GM21619 (cell line): ENCODE measurements around the gene WWOX.

Source experiments
- ATAC-seq: cut with Tn5 transposase; IDR thresholded peaks from one replicate; pipeline ENCODE4 v1.9.1; 2021; ENCODE audit not compliant: unreplicated experiment

WWOX gene

GRCh38 chr16:79097771-79098170, 998.3 kb downstream of the WWOX start:
- no peak for ATAC-seq

DNA sequence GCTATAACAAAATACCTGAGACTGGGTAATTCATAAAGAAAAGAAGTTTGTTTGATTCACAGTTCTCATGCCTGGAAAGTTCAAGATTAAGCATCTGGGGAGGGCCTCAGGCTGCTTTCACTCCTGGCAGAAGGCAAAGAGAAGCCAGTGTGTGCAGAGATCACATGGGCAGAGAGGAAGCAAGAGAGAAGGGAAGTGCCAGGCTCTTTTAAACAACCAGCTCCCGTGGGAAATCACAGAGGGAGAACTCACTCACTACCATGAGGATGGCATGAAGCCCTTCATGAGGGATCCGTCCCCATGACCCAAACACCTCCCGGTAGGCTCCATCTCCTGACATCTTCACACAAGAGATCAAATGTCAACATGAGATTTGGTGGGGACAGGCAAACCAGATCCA, 999.5 kb downstream of the WWOX start:
- no peak for ATAC-seq

GRCh38 chr16:79099716-79100115, 1000.3 kb downstream of the WWOX start:
- ATAC-seq = no peak

DNA sequence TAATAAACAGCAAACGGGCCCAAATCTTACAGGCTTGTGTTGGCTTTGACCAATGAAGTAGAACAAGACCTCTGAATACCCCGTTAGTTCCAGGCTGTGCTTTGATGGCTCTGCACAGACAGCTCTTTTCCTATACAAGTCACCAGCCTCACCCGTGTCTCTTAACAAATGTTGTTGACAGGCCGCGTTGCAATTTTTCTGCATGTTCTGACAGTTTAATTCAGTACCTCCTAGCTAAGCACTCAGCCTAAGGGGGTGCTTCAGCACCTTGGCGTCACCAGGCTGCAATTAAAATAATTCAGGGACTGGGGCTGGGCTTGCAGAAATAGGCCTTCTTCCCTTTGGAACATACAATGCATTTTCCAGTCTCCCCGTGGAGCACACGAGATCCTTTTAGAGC, 1001.0 kb downstream of the WWOX start:
- ATAC-seq = no peak

- ATAC-seq = no peak
Measured at GRCh38 chr16:79101491-79101890, 1002.0 kb downstream of the WWOX start.

DNA sequence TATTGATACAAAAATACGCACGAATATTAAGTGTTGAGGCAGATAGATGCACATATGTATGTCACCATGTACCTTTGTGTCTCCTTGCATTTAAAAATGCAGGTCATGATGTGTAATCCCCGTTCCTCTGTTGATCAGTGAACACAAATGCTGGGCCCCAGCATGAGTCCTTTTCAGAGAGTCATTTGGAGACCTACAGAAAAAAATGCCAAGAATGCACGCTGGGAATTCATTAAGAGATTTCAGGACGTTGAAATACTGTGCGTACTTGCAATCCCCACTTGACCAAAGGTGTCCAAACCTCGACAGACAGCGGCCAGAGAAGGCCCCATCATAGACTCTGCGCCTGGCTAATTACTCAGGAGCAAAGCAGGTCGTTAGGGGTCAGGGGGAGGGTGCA, 1005.1 kb downstream of the WWOX start:
- ATAC-seq = no peak

- ATAC-seq = no peak
Measured at GRCh38 chr16:79107301-79107700, 1007.8 kb downstream of the WWOX start.

DNA sequence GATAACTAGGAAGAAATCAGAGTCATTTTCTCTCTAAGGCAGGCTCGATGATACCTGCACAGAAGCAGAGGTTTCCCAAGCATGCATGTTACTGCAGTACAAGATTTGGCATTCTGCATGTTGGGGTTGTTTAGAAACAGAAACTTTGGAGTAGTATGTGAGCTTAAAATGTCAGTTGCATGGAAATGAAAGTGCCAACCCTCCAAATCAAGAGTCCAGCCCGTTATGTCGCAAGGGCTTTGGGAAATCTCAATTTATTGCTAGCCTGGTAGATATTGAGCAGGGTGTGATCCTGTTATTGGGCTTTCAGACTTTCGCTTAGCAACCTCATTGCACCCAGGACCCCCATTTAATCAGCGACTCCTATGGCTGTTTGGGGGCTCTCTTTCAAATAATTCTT, 1010.3 kb downstream of the WWOX start:
- no peak for ATAC-seq

DNA sequence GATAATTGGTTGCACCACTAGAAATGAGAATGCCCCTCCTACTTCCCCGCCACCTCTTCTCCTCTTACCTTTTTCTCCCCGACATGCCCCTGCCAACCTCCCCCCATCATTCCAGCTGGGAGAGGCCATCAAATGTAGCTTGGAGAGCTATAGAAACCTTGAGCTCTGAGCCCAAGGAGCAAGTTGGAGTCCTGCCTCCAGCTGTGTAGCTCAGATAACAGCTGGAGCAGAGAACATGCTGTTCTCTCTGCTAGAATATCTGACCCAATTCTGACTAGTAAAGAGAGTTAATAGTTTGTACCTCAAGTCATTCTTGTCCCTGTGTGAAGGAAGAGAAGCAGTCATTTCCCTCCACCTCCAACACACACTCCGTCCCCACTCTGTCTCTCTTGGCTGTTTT, 1010.8 kb downstream of the WWOX start:
- no peak for ATAC-seq

DNA sequence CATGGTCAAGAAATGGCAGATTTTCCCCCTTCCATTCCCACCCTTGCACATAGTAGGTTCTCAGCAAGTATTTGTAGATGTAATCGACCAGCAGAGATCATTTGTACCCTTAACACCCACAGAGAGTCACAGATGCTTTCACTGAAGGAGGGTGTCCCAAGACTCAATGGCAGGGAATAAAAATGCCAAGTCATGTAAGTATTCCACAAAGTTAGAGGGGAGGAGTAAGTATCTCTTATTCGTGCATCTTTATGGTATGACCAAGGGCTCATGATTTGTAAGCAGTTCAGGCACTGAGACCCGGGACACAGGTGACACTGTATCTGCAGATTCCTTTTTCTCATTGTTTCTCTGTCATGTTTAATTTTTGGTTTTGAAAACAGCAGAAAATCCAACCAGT, 1011.5 kb downstream of the WWOX start:
- no peak for ATAC-seq

DNA sequence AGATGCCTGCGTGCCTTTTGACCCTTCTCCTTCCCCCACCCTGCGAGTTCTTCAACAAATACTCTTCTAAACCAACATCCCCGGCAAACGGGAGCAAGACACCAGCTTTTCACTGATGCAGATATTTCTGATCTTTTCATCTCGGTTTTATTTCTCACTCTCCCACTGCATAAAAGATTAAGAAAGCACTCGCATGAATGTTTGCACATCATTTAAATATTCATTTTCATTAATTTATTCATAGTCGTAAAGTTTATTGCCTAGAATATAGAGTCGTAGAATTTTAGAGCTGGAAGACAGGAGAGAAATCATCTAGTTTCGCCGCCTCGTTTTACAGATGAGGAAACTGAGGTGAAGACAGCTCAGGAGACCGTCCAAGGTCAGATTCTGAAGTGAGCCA, 1013.0 kb downstream of the WWOX start:
- ATAC-seq = no peak

- no peak for ATAC-seq
Measured at GRCh38 chr16:79113826-79114225, 1014.4 kb downstream of the WWOX start.

- no peak for ATAC-seq
Measured at GRCh38 chr16:79114759-79115158, 1015.3 kb downstream of the WWOX start.

DNA sequence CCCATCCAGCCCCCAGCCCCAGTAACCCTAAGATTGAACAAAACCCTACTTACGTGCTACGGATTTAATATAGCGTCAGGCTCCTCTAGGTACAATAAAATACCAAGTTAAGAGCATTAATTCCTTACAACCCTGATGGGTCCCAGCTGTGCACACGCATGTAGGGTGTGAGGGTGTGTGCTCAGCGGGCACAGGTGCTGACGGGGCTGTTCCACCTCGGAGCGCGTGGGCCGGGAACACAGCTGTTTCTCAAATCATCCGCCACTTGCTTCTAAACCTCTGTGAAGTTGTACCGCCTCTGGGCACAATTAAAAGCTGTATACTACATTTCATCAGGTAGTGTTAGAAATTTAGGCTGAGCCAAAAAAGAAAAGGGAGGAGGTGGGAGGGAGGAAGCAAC, 1022.5 kb downstream of the WWOX start:
- no peak for ATAC-seq

- no peak for ATAC-seq
Measured at GRCh38 chr16:79122343-79122742, 1022.9 kb downstream of the WWOX start.

DNA sequence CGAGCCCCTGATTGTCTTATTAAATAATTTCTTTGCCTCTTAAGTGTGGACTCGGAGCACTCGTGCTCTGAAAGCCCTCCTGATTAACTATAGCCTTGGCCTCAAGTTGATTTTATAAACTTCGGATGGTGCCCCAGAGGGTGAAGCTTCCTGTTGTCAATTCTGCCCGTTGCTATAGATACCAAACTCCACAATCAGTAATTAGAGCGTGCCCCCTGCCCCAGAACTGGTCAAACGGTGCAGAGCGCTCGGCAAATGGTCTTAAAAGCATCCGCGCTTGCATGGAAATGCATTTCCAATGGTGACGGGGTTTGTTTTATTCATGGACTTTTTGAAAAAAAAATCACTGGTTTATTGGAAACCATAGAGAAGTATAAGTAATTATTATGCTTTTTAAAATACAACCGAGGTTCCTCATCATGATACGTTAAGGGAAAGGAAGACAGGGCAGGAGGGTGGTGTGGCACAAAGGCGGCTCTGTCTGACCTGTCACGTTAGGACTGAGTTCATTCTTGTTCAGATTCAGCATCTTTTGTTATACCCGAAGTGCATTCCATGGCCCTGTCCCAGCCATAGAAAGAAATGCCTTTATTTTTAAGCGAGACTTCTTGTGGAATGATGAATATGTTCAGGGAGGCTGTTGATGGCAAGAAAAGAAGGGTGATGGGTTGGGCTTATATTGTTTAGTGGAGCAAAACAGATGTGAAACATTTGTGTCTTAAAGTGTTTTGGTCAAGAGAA, 1024.7 kb downstream of the WWOX start:
- no peak for ATAC-seq

DNA sequence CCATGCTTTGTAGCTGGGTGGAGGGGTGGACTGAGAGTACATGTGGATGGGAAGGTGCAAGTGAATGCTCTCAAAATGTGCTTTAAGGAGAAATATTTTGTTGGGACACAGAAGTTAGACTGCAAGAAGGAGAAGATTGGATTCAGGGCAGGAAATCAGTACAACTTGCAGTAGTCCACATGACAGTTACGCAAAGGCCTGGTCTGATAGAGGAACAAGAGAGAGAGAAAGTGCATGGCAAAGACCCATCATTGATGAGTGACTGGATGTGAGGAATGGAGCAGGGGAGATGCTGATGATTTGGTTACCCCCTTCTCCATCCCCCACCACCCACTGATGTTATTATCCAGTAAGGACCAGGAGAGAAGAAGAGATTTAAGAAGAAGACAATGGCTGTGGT, 1028.3 kb downstream of the WWOX start:
- no peak for ATAC-seq

DNA sequence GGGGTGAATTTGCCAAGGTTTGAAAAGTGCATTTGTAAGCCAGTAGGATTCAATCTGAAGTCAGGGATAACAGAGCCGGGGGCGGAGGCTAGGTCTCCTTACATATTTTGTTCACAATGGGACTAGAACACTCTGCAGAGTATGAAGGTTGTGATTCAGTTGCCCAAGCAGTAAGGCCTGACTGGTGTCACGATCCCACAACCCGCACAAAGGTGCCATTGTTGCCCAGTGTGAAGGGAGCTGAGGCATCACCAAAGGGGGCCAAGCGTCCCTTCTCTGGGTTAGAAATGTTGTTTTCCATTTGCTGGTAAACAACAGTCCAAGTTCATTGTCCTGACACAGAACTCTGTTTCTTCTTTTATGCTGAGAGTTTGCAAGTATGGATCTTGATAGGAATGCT, 1029.3 kb downstream of the WWOX start:
- ATAC-seq = no peak

GRCh38 chr16:79130616-79131015, 1031.2 kb downstream of the WWOX start:
- no peak for ATAC-seq

- no peak for ATAC-seq
Measured at GRCh38 chr16:79131321-79132075, 1032.0 kb downstream of the WWOX start.

- no peak for ATAC-seq
Measured at GRCh38 chr16:79132701-79133100, 1033.2 kb downstream of the WWOX start.

GRCh38 chr16:79134300-79134699, 1034.8 kb downstream of the WWOX start:
- no peak for ATAC-seq

GRCh38 chr16:79136955-79137354, 1037.5 kb downstream of the WWOX start:
- ATAC-seq = no peak
